Osteoblast (primary cell): ENCODE data around the gene CRTC1. TPM values are rescaled to one million over a fixed set of nuclear protein-coding genes. Genes with fewer than 3 reads are reported as not detected.

Experiments used
- DNase-seq: peaks from one replicate; pipeline ENCODE4 v3.0.0; 2011; ENCODE audit warnings: low spot score, mixed read lengths; ENCODE audit not compliant: insufficient read length; ENCODE audit errors: missing footprints
- H2AFZ ChIP-seq: 2 replicates; pipeline ENCODE4 v1.6.0; 2011; ENCODE audit warnings: mild to moderate bottlenecking, low read length
- H3K27ac ChIP-seq: 2 replicates; pipeline ENCODE4 v1.5.1; 2011; ENCODE audit warnings: mild to moderate bottlenecking, low read depth, low read length, moderate library complexity
- H3K27me3 ChIP-seq: 2 replicates; pipeline ENCODE4 v1.6.0; 2012; ENCODE audit warnings: mild to moderate bottlenecking, control low read depth, inconsistent platforms, low read length, moderate library complexity; ENCODE audit not compliant: insufficient read depth
- H3K36me3 ChIP-seq: 2 replicates; pipeline ENCODE4 v1.5.1; 2011; ENCODE audit warnings: mild to moderate bottlenecking, low read length, control low read depth, moderate library complexity; ENCODE audit not compliant: insufficient read depth
- H3K4me1 ChIP-seq: 2 replicates; pipeline ENCODE4 v1.5.1; 2011; ENCODE audit warnings: mild to moderate bottlenecking, low read length, control low read depth, moderate library complexity; ENCODE audit not compliant: insufficient read depth
- H3K4me2 ChIP-seq: 2 replicates; pipeline ENCODE4 v1.6.0; 2011; ENCODE audit warnings: mild to moderate bottlenecking, low read length; ENCODE audit not compliant: insufficient read depth
- H3K4me3 ChIP-seq: fragments of 200-600 bp; sonication (generic); 3 replicates; pipeline ENCODE4 v1.5.1; 2012; ENCODE audit warnings: mild to moderate bottlenecking, low read length, inconsistent platforms; ENCODE audit not compliant: insufficient read depth
- H3K79me2 ChIP-seq: 2 replicates; pipeline ENCODE4 v1.6.0; 2012; ENCODE audit warnings: mild to moderate bottlenecking, low read length, control low read depth, inconsistent platforms; ENCODE audit not compliant: insufficient read depth
- H3K9me3 ChIP-seq: 2 replicates; pipeline ENCODE4 v1.5.1; 2011; ENCODE audit warnings: low read depth, low read length, control low read depth
- H4K20me1 ChIP-seq: 2 replicates; pipeline ENCODE4 v1.6.0; 2012; ENCODE audit warnings: mild to moderate bottlenecking, low read length, control low read depth; ENCODE audit not compliant: insufficient read depth
- CTCF ChIP-seq: IDR thresholded peaks from 2 replicates; pipeline ENCODE4 v1.5.1; 2011; ENCODE audit warnings: mild to moderate bottlenecking, low read depth, low read length, moderate library complexity; ENCODE audit errors: extremely low read depth
- total RNA-seq: library from RNA; depleted of rRNA; stranded (reverse); fragments of >200 nt; gene quantifications from 2 replicates; pipeline ENCODE4 v1.2.3, GENCODE V29; 2012

CRTC1 gene
- total RNA-seq, 1 donor: 4.0 TPM

GRCh38 chr19:18696023-18696422 lies 12.5 kb downstream of the CRTC1 start:
- peak; percentile 43 for DNase-seq
- no peak for TF ChIP-seq CTCF
- no peaks in the 10 kb centered on the region for H3K36me3 ChIP-seq
- no peak overlapping the region for H3K27ac ChIP-seq
- H4K20me1 ChIP-seq: peaks cover 73% of the 10 kb centered on the region
- H3K4me3 ChIP-seq: no peak overlapping the region
- peaks cover 9% of the 10 kb centered on the region for H3K4me1 ChIP-seq
- H3K27me3 ChIP-seq: no peaks in the 10 kb centered on the region
- peaks cover 70% of the 10 kb centered on the region for H3K79me2 ChIP-seq
- H2AFZ ChIP-seq: no peak overlapping the region
- no peak overlapping the region for H3K4me2 ChIP-seq
- no peaks in the 10 kb centered on the region for H3K9me3 ChIP-seq

- peaks cover 64% of the 10 kb centered on the region for H3K79me2 ChIP-seq
- H3K4me1 ChIP-seq: peaks cover 12% of the 10 kb centered on the region
- H3K4me3 ChIP-seq: no peak overlapping the region
- no peaks in the 10 kb centered on the region for H3K36me3 ChIP-seq
- H3K27me3 ChIP-seq: no peaks in the 10 kb centered on the region
- H4K20me1 ChIP-seq: peaks cover 73% of the 10 kb centered on the region
- H2AFZ ChIP-seq: no peak overlapping the region
- H3K9me3 ChIP-seq: no peaks in the 10 kb centered on the region
- DNase-seq: peak; percentile 29
- H3K4me2 ChIP-seq: no peak overlapping the region
- no peak for TF ChIP-seq CTCF
- H3K27ac ChIP-seq: no peak overlapping the region
These were observed 14.2 kb downstream of the CRTC1 start for GRCh38 chr19:18697680-18698079.

GRCh38 chr19:18698321-18699167 lies 15.1 kb downstream of the CRTC1 start:
- H3K27ac ChIP-seq: no peak overlapping the region
- no peak for TF ChIP-seq CTCF
- no peak overlapping the region for H2AFZ ChIP-seq
- no peak overlapping the region for H3K4me2 ChIP-seq
- DNase-seq: no peak
- no peaks in the 10 kb centered on the region for H3K27me3 ChIP-seq
- H3K36me3 ChIP-seq: no peaks in the 10 kb centered on the region
- H3K4me1 ChIP-seq: peaks cover 12% of the 10 kb centered on the region
- H3K9me3 ChIP-seq: no peaks in the 10 kb centered on the region
- H3K4me3 ChIP-seq: no peak overlapping the region
- H4K20me1 ChIP-seq: peaks cover 74% of the 10 kb centered on the region
- peaks cover 67% of the 10 kb centered on the region for H3K79me2 ChIP-seq

- Histone ChIP-seq H3K4me1 (peaks cover 12% of the 10 kb centered on the region), H2AFZ (no peak overlapping the region), H3K79me2 (peaks cover 68% of the 10 kb centered on the region), H3K4me3 (no peak overlapping the region), H3K27ac (no peak overlapping the region), H3K27me3 (no peaks in the 10 kb centered on the region), H4K20me1 (peaks cover 74% of the 10 kb centered on the region), H3K9me3 (no peaks in the 10 kb centered on the region), H3K4me2 (no peak overlapping the region), H3K36me3 (no peaks in the 10 kb centered on the region)
- peak; percentile 74 for DNase-seq
- no peak for TF ChIP-seq CTCF
These were observed 16.0 kb downstream of the CRTC1 start for GRCh38 chr19:18699403-18700054.
